ENCODE data around the gene FRAS1. TPM values are rescaled to one million over a fixed set of nuclear protein-coding genes. Genes with fewer than 3 reads are reported as not detected.

The FRAS1 gene
- total RNA-seq, 1 experiment from 2014 or later, result 0.23 TPM

DNA sequence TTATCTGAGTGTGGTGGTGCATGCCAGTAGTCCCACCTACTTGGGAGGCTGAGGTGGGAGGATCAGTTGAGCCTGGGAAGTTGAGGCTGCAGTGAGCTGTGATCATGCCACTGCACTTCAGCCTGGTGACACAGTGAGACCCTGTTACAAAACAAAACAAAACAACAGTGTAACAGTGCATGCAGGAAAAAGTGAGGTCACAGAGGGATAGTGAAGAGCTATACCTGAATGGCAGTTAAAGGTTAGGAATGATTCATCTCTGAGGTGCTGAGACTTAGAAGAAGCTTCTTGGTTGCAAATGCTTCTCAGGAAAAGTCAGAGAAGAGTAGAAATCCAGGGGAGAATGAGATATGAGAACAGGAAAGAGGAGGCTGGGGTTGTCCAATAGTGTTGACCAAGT is 178.7 kb downstream of the FRAS1 start:
- TF ChIP-seq, protein P1, sequence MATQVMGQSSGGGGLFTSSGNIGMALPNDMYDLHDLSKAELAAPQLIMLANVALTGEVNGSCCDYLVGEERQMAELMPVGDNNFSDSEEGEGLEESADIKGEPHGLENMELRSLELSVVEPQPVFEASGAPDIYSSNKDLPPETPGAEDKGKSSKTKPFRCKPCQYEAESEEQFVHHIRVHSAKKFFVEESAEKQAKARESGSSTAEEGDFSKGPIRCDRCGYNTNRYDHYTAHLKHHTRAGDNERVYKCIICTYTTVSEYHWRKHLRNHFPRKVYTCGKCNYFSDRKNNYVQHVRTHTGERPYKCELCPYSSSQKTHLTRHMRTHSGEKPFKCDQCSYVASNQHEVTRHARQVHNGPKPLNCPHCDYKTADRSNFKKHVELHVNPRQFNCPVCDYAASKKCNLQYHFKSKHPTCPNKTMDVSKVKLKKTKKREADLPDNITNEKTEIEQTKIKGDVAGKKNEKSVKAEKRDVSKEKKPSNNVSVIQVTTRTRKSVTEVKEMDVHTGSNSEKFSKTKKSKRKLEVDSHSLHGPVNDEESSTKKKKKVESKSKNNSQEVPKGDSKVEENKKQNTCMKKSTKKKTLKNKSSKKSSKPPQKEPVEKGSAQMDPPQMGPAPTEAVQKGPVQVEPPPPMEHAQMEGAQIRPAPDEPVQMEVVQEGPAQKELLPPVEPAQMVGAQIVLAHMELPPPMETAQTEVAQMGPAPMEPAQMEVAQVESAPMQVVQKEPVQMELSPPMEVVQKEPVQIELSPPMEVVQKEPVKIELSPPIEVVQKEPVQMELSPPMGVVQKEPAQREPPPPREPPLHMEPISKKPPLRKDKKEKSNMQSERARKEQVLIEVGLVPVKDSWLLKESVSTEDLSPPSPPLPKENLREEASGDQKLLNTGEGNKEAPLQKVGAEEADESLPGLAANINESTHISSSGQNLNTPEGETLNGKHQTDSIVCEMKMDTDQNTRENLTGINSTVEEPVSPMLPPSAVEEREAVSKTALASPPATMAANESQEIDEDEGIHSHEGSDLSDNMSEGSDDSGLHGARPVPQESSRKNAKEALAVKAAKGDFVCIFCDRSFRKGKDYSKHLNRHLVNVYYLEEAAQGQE (IDR thresholded peaks at IDR 0.05; ENCODE audit: insufficient read depth in 1 of 2, low read depth in 2 of 2, low read length in 1 of 2), result no peak
- TF ChIP-seq, protein P2, sequence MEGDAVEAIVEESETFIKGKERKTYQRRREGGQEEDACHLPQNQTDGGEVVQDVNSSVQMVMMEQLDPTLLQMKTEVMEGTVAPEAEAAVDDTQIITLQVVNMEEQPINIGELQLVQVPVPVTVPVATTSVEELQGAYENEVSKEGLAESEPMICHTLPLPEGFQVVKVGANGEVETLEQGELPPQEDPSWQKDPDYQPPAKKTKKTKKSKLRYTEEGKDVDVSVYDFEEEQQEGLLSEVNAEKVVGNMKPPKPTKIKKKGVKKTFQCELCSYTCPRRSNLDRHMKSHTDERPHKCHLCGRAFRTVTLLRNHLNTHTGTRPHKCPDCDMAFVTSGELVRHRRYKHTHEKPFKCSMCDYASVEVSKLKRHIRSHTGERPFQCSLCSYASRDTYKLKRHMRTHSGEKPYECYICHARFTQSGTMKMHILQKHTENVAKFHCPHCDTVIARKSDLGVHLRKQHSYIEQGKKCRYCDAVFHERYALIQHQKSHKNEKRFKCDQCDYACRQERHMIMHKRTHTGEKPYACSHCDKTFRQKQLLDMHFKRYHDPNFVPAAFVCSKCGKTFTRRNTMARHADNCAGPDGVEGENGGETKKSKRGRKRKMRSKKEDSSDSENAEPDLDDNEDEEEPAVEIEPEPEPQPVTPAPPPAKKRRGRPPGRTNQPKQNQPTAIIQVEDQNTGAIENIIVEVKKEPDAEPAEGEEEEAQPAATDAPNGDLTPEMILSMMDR (IDR thresholded peaks at IDR 0.05), result no peak
- TF ChIP-seq POLR2AphosphoS5 (IDR thresholded peaks at IDR 0.05; ENCODE audit: low read depth, low read length) (no peak), SIN3A (IDR thresholded peaks at IDR 0.05; ENCODE audit: borderline replicate concordance, insufficient read depth, low read depth, low read length) (no peak), TCF7L2 (IDR thresholded peaks at IDR 0.05; ENCODE audit: low read depth, low read length) (no peak)
- H3K27me3 ChIP-seq (ENCODE audit: control insufficient read depth, insufficient read depth, low read length), result no peaks in the 10 kb centered on the region
- no peaks in the 10 kb centered on the region for H3K9me3 ChIP-seq (ENCODE audit: control insufficient read depth, insufficient read depth, low read depth, low read length)
- in situ Hi-C loops (cut with HindIII; ENCODE audit: low pct_unique_long_range_greater_than_20kb, low sequenced_read_pairs), result no loop called here
- intact Hi-C loops (cut with micrococcal nuclease; ENCODE audit: unreplicated experiment), result no loop called here
- no peak overlapping the region for H3K4me3 ChIP-seq (ENCODE audit: low read depth in 2 of 2, low read length in 2 of 2)
- H3K36me3 ChIP-seq (ENCODE audit: control insufficient read depth, insufficient read depth, low read length), result no peaks in the 10 kb centered on the region
- POLR2A ChIA-PET, result no interaction called here
- H3K4me1 ChIP-seq (ENCODE audit: control insufficient read depth, insufficient read depth, low read length), result no peaks in the 10 kb centered on the region
- DNase-seq (ENCODE audit: low read depth, low spot score) (no peak), ATAC-seq (no peak)
- CTCF ChIA-PET, result interaction anchor here (0.7 kb wide), 1 partner anchor 176 kb away, joined by 3 read pairs; no protein-coding TSS in a partner anchor
- H3K27ac ChIP-seq (ENCODE audit: low read length), result no peak overlapping the region
- BruUV-seq (replicated peaks), result no TSS peak

DNA sequence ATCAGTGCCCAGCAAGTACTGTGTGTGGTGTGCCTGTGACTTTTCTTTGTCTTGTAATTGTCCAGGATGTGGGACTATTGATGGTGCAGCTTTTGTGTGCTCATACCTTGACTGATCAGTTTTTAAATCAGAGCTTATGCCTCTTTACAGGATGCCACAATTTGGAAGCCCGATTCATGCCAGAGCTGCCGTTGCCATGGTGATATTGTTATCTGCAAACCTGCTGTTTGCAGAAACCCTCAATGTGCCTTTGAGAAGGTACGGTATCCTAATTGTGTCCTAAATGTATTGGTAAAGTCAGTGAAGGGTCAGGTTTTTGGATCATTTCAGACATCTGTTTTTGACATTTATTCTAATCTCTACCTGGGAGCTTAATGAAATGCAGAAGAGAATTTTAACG is 180.2 kb downstream of the FRAS1 start:
- POLR2A ChIA-PET, result no interaction called here
- no TSS peak for BruUV-seq (replicated peaks)
- DNase-seq (ENCODE audit: low read depth, low spot score) (no peak), ATAC-seq (no peak)
- H3K27ac ChIP-seq (ENCODE audit: low read length), result no peak overlapping the region
- CTCF ChIA-PET, result no interaction called here
- in situ Hi-C loops (cut with HindIII; ENCODE audit: low pct_unique_long_range_greater_than_20kb, low sequenced_read_pairs) (no loop called here), intact Hi-C loops (cut with micrococcal nuclease; ENCODE audit: unreplicated experiment) (no loop called here)
- H3K4me1 ChIP-seq (ENCODE audit: control insufficient read depth, insufficient read depth, low read length), result no peaks in the 10 kb centered on the region
- TF ChIP-seq SIN3A (IDR thresholded peaks at IDR 0.05; ENCODE audit: borderline replicate concordance, insufficient read depth, low read depth, low read length), result no peak
- TF ChIP-seq, protein P2 (IDR thresholded peaks at IDR 0.05), result no peak
- no peak for TF ChIP-seq POLR2AphosphoS5 (IDR thresholded peaks at IDR 0.05; ENCODE audit: low read depth, low read length)
- TF ChIP-seq, protein P1 (IDR thresholded peaks at IDR 0.05; ENCODE audit: insufficient read depth in 1 of 2, low read depth in 2 of 2, low read length in 1 of 2), result no peak
- TF ChIP-seq TCF7L2 (IDR thresholded peaks at IDR 0.05; ENCODE audit: low read depth, low read length), result no peak
- H3K9me3 ChIP-seq (ENCODE audit: control insufficient read depth, insufficient read depth, low read depth, low read length), result no peaks in the 10 kb centered on the region
- no peaks in the 10 kb centered on the region for H3K27me3 ChIP-seq (ENCODE audit: control insufficient read depth, insufficient read depth, low read length)
- no peak overlapping the region for H3K4me3 ChIP-seq (ENCODE audit: low read depth in 2 of 2, low read length in 2 of 2)
- H3K36me3 ChIP-seq (ENCODE audit: control insufficient read depth, insufficient read depth, low read length), result no peaks in the 10 kb centered on the region

All from Panc1 (cell line).